Putamen (tissue), 1 donor: Measurements from ENCODE around the gene SRC.

Experiments used
- DNase-seq: peaks from one replicate; pipeline ENCODE4 v3.0.0-alpha.2; 2016; ENCODE audit warnings: low spot score

Gene SRC

GRCh38 chr20:37413379-37413778 is 67.4 kb downstream of the SRC start:
- DNase-seq = no peak

- DNase-seq = peak; percentile 46
Observed at GRCh38 chr20:37414224-37415035, 68.5 kb downstream of the SRC start.

- DNase-seq = no peak
Observed at GRCh38 chr20:37415118-37416085, 69.5 kb downstream of the SRC start.

- DNase-seq = no peak
Observed at GRCh38 chr20:37416100-37416847, 70.3 kb downstream of the SRC start.

- DNase-seq = no peak
Observed at GRCh38 chr20:37416848-37417616, 71.1 kb downstream of the SRC start.

GRCh38 chr20:37417617-37418467 is 71.9 kb downstream of the SRC start:
- DNase-seq = no peak

- DNase-seq = no peak
Observed at GRCh38 chr20:37418591-37419109, 72.7 kb downstream of the SRC start.

GRCh38 chr20:37419307-37419706 is 73.4 kb downstream of the SRC start:
- DNase-seq = no peak

- no peak for DNase-seq
Observed at GRCh38 chr20:37419774-37420542, 74.0 kb downstream of the SRC start.

GRCh38 chr20:37420610-37421009 is 74.7 kb downstream of the SRC start:
- DNase-seq = no peak

GRCh38 chr20:37421060-37421905 is 75.3 kb downstream of the SRC start:
- DNase-seq = no peak

- peak; percentile 61 for DNase-seq
Observed at GRCh38 chr20:37421988-37422387, 76.0 kb downstream of the SRC start.

- no peak for DNase-seq
Observed at GRCh38 chr20:37422791-37423286, 76.9 kb downstream of the SRC start.

GRCh38 chr20:37423545-37423944 is 77.6 kb downstream of the SRC start:
- no peak for DNase-seq

GRCh38 chr20:37424062-37424851 is 78.3 kb downstream of the SRC start:
- no peak for DNase-seq

- no peak for DNase-seq
Observed at GRCh38 chr20:37425103-37425625, 79.2 kb downstream of the SRC start.

GRCh38 chr20:37426106-37426505 is 80.2 kb downstream of the SRC start:
- DNase-seq = no peak
